SU-DHL-6 (cell line): ENCODE data around the gene IGLL5.

ENCODE experiments used
- CTCF ChIP-seq: fragments of 200-600 bp; sonication (generic); IDR thresholded peaks from one replicate; pipeline ENCODE4 v1.5.1; 2017; ENCODE audit warnings: antibody characterized with exemption, mild to moderate bottlenecking, low read length, moderate library complexity; ENCODE audit not compliant: insufficient read depth, poor library complexity, severe bottlenecking
- EZH2phosphoT487 ChIP-seq: fragments of 200-600 bp; sonication (generic), shearing (Covaris generic); conservative IDR thresholded peaks from 2 replicates; pipeline ENCODE4 v1.6.1; 2018; ENCODE audit warnings: mild to moderate bottlenecking, antibody characterized with exemption, low read length, moderate library complexity, mixed read lengths

- no peak for TF ChIP-seq CTCF
- no peak for TF ChIP-seq EZH2phosphoT487
These were observed 19.5 kb upstream of the IGLL5 start for GRCh38 chr22:22867996-22868715.
